RCC 7860 (cell line): ENCODE measurements around the gene POU2F3.

Experiments used
- DNase-seq: peaks from one replicate; pipeline ENCODE4 v3.0.0-alpha.2; 2015; ENCODE audit warnings: low spot score
- FAIRE-seq: peaks from 2 replicates; lab custom pipeline; 2012; peaks lifted over from hg19 to GRCh38; lab: Jason Lieb, UNC

Gene POU2F3

DNA sequence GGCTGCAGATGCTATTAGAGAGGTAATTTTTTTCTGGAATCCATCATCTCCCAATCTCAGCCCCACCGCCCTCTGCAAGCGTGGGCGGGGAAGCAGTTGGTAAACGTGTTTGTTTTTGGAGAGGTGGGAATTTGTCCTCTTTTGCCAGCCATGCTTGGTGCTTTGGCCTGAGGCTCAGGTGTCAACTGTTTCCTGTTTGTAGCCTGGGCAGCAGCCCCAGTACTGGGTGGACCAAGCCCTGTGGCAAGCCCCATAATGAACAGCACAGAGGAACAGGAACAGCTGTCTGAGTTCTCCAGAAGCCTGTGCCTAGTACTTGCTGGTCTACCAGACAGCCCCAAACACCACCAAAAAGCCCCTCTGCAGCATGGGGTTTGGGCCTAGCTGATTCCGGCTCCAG lies 39.6 kb downstream of the POU2F3 start:
- DNase-seq (no peak), FAIRE-seq (no peak)

DNA sequence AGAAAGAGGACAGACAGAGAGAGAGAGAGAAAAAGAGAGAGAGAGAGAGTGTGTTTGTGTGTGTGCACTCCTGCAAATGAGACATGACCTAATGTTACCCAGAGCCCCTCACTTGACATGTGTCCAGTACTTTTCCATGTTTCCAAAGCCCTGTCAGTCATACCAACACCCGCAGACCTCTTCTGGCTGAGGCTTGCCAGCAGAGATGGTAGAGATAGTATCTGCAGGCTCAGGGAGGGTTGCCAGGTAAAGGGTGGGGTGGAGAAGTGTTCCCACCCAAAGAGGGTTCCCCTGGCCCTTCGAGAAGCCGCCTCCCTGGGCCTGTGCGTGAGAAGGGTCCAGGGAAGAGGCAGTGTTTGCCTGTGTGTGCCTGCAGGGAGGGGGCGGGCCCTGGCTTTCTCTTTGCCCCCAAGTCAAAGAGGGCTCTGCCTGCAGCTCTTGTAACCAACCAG lies 40.7 kb downstream of the POU2F3 start:
- DNase-seq (no peak), FAIRE-seq (no peak)

DNA sequence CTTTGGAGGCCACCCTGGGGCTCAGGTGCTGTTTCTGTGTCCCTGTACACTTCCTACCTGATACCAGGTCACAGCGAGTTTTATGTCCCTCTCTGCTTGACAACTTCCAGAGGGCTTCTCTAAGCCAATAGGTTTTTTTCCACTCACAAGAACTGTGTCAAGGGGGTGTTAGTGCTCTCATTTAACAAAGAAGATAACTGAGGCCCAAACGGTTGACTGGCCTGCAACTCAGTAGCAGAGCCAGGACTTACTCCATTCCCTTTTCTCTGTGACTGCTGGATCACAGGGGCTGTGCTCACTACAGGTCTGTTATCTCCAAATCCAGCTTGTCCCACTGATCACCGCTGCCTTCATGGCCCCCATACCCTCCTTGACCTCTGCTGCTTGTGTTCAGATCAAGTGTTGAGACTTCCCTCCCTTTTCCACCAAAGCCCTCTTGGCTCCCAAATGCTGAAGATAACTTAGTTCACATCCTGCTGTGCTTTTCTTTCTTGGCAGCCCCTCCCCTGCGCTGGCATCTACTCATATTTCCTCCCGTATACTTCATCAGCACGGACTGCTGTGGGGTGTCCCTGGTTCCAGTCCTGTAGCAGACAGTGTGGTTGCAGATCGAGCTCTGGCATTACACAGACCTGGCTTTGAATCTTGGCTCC lies 41.3 kb downstream of the POU2F3 start:
- no peak for FAIRE-seq
- no peak for DNase-seq

DNA sequence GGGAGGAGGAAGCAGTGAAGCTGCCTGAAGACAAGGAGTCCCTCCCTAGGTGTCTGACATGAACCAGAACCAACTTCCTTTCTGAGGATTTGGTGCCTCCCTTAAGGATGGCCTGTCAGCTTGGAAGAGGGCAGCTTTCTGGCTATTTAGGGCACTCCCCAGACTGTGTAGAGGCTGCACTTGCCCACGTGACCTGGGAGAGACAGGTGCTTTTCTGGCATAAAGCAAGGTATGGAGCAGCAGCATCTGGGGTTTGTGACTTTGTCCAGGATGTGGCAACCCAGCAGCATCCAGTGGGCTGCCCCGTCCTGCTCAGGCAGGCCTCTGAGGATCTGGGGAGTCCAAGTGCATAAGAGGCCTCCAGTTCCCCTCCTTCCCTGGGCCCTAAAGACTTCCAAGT lies 43.2 kb downstream of the POU2F3 start:
- DNase-seq (no peak), FAIRE-seq (no peak)

DNA sequence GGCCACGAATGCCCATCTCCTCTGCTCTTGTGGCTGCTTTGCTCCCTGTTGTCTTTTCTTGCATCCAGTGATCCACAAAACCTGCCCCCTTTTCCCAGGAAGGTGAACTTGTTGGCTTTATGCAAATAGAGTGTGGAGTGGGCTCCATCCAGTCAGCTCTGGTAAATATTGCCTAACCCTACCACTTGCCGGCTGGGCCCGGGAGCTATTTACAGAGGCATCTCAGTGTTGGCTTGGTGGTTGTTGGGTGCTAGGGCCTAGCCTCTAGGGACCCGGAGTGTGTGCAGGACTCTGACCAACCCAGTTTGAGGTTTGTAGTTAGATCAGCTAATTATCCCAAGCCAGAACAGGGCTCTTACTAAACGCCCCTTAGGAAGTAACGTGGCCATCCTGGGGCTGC lies 44.3 kb downstream of the POU2F3 start:
- no peak for FAIRE-seq
- no peak for DNase-seq

DNA sequence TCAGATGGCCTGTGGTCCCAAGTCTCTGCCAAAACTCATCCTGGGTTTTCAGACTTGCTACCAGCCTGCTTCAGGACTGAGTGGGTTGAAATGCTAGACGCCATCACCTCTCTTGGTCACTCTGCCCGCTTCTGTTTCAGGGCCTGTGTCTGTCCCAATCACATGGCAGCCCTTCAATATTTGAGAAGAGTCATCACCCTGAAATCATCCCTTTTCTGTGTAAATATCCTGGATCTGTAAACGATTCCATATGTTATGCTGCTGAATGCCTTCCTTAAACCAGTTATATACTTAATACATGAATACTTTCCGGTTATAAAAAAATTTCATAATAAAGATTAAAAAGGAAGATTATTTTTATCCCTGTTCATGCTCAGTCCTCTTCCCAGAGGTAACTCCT lies 45.3 kb downstream of the POU2F3 start:
- no peak for DNase-seq
- no peak for FAIRE-seq

DNA sequence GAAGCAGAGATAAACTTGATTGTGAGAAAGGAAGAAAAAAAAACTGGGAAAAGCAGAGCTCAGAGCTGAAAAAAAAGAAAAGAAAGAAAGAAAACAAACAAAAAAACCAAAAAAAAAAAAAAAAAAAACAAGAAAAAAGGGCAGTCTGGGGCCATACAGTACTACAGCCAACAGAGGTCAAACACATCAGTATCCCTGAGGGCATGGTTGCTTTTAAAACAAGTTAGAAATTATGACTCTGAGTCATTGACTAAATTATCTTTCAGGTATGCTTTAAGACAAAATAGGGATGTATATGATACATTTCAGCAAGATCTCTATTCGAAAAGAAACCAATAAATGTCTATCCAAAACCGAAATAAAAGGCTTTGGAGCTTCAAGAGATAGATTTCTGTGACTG lies 48.1 kb downstream of the POU2F3 start:
- DNase-seq (no peak), FAIRE-seq (no peak)

DNA sequence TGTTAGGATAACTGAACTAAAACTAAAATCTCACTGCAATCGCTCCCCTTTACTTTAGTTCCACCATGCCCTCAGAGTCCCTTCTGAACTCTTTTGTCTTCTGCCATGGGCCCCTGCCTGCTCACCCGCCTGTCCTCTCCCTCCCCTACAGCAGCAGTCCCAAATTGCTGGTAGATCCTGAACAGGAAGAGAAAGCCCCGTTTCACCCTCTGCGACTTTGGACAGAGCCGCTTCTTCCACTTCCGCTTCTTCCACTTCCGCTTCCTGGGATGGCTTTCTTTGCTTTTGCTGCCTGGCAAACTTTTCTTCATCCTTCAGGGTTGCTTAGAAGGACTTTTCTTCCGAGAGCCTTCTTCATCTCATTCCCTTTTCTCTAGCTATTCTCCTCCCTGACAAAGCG lies 49.5 kb downstream of the POU2F3 start:
- no peak for FAIRE-seq
- no peak for DNase-seq

DNA sequence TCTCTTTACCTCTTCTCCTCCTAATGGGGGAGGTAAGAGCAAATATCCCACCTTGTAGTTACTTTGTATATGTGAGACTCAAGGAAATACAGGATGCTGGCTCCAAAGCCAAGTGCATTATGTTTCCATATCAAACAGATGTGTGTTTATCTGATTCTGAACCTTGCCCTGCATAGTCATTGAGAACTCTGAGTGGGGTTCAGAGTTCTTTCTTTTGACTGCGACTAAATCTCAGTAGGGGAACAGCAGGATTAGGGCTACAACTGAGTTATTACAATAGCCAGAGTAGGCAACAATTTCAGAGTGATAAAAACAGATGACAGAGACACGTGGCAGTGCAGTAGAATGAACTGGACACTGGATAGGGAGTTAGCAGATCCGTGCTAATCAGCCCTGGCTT lies 51.0 kb downstream of the POU2F3 start:
- DNase-seq (no peak), FAIRE-seq (no peak)

DNA sequence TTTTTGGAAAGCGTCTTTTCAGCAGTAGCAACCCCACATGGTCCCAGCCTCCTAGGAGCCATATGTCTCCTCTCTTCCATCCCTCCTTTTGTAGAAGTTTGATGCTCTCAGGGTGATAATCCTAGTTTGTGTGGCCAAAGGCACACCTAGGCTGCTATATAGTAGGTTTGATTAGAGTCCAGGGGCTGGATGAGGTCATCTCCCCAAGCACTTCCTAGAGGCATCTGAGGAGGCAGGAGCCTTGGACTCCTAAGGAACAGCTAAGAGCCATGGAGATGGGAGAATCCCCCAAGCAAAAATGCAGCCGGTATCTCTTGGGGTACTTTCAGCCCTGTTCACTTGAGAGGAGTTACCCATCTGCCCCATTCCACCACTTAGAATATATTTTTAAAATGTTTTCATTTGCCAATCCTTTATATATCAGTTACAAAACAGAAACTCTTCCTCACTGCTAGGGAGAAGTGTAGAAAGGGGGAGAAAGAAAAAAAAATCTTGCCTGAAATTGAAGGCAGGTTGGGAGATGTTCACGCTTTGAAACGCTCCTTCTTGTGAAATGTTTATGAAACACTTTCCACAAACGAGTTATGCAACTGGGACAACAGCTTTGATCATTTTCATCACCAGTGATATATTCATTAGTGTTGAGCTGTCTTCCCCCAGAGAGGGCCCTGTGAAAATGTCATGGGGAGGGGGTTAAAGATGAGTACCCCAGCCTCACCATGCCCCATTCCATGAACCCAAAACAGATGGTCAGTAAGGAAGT lies 53.3 kb downstream of the POU2F3 start:
- FAIRE-seq = no peak
- DNase-seq = no peak

DNA sequence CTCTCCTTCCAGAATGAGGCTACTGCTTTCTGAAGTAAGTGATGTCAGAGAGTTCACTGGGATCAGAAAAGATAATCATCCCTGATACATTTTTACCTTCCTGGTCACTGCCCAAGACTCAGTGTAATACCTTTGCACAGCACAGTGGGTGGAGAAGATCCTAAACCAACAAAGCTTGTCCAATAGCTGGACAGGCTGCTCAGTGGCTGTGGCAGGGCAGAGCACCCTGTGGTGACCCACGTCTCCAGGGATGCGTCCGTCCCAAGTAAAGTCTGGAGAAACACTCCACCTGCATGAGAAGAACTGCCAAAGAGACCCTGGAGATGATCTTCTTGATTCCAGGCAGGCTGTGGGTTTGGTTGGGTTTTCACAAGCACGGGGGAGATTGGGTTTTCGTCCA lies 54.2 kb downstream of the POU2F3 start:
- DNase-seq (no peak), FAIRE-seq (no peak)

DNA sequence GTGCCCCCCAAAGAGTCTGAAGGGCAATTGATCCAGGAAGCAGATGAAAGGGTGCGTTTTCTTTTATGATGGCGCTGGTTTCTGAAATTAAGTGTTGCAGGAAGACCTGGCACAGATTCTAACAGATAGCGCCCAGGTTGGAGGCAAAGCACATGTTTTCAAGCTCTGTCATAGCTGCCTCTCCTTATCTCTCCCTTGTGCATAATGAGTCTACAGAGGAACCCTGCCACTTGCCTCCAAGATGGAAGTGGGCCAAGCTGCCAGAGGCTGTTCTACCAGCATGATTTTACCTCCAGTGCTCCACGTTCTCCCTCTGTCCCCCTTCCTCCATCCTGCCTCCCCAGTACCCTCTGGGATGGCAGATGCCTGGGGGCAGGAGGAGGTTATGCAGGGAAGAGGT lies 55.2 kb downstream of the POU2F3 start:
- FAIRE-seq (no peak), DNase-seq (no peak)

DNA sequence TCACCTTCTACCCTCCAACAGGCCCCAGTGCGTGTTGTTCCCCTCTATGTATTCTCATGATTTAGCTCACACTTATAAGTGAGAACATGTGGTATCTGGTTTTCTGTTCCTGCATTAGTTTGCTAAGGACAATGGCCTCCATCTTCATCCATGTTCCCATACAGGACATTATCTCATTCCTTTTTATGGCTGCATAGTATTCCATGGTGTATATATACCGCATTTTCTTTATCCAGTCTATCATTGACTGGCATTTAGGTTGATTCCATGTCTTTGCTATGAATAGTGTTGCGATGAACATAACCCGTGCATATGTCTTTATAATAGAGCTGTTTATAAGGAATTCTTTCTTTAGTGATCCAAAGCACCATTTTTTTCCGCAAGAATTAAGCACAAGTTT lies 56.6 kb downstream of the POU2F3 start:
- DNase-seq = no peak
- no peak for FAIRE-seq

DNA sequence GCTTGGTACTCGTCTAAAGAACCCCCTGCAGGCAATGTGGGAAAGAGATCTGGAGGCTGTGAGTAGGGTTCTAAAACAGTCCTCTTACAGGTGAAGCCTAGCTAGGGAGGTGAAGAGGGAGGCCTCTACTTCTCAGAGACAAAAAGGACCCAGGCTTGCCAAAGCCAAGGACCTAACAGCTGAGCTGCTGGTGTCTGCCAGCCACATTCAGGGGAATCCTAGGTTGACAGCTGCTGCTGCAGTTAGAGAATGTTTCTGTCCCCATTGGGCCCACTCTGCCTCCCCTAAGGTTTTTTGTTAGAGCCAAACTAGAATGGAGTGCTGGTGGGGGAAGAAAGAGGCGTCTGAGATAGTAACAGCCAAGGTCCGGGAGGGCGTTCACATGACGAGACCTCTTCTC lies 58.5 kb downstream of the POU2F3 start:
- FAIRE-seq (no peak), DNase-seq (no peak)

DNA sequence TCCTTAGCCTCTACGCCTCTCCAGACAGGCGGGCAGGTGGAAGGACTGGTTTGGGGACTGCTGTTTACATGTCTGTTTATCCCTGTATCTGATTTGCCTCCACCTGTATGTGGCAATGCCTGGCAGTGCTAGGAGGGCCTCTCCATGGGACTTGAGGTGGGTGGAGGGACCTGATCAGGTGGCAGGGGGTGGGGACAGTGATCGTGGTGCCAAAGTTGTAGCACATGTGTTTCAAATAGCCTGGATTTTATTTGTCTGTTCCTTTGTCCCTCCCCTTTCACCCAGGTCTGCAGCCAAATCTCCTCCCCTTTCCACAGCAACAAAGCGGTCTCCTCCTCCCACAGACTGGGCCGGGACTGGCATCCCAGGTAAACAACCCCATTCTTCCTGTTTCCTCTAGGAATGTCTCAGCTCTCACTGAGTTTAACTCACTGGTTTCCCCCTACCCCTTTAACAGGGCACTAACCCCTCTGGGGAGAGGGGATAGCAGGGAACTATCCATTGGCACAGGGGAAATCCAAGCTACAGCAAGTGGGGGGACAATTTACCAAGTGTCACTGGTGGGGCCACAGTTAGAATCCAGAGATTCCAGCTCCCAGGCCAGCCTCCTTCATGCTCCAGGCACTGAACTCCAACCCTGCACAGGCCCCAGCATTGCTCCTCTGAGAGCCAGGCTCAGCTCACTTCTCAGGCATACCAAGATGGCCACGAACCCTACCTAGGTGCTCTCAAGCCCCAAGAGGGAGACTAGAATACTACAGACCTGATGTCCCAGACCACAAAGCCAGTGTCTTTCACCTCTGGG lies 62.3 kb downstream of the POU2F3 start:
- FAIRE-seq = no peak

DNA sequence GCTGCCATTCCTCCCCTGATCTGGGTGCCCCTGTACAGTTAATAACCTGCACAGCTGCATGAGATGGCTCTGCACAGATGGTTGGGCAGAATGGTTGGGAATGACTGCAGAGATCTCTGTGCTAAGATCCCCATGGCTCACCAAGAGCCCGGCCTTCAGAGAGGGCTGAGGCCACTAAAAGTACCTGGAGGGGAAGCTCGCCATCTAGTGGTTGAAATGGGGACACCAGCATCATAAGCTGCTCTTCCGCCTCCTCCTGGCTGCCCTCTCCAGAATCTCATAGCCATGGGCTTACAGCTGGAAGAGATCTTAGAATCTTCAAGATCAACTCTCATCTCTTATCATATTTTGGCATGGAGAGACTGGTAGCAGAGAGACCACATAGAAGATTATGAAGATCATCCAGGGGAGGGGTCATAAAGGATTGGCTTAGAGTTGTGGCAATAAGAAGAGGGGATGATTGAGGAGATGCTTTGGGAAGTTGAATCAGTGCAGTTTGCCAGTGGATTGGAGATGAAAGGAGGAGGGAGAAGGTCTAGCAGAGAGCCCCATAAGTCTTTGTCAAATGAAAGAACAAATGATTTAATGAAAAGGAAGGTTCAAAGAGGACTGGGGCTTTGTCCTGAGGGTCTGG lies 63.2 kb downstream of the POU2F3 start:
- peak; percentile 48 for DNase-seq
- FAIRE-seq = no peak

More for the DNA sequence above, 62.3 kb downstream of the POU2F3 start:
- no peak for DNase-seq

DNA sequence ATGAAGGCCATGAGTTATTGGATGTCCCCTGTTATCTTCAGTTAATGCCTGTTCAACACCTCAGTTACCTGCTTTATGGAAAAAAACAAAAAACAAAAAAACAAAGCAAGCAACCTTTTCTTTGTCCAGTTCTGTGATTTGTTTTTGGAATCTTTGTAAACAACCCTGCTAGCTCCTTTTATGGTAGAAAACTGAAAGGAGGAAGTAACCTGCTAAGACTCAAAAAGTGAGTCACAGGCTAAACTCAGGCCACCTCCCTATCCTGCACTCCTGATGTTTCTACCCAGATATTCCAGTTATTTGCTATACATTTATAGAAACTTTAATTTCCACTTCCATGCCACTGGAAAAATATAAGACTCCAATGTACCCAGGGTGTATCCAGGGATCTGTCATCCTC lies 64.6 kb downstream of the POU2F3 start:
- DNase-seq (peak; percentile 14), FAIRE-seq (no peak)

DNA sequence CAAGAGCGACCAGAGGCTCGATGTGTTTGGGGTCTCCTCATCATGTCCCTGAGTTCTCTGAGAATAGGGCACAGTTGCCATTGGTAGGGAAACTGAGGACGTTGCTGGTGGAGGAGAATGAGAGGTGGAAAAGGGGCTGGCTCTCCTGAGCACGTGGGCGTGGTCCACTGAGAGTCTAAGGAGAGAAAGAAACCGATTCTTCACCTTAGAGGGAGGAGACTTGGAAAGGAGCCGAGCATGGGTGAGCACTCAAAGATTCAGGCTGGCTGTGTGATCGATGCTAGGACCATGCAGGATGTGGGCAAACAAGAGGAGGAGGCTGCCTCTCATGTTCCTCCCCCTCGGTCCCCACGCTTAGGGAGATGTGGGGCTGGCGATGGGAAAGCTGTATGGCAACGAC lies 65.3 kb downstream of the POU2F3 start:
- FAIRE-seq (no peak), DNase-seq (no peak)

DNA sequence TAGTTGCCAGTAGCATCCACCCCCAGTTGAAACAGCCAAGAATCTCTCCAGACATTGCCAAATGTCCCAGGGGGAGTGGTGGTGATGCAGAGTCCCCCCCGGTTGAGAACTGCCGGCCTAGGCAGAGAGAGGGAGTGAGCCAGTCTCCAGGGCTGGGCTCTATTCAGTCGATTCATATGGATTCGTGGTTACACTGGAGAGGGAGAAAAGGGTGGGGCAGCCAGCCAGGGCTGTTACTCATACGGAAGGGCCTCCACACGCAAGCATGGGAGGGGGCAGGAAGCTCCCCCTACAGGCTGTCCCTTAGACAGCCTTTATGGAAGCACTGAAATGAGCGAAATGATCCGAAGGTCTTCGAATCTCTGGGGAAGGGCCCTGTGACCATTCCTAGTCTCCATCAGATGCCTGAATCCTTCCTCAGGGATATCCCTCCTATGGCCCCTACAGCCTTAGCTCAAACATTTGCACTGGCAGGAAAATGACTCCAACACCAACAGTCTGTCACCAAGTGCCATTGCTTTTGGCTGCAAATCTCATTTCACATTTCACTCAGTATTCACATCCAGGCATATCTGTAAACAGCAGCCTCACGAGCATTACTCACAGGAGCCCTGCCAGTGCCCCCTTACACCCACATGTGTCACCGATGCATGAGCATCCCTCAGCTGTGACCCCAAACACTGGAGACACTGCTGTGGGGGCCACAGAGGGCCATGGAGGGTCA lies 66.7 kb downstream of the POU2F3 start:
- no peak for FAIRE-seq
- peak; percentile 71 for DNase-seq

DNA sequence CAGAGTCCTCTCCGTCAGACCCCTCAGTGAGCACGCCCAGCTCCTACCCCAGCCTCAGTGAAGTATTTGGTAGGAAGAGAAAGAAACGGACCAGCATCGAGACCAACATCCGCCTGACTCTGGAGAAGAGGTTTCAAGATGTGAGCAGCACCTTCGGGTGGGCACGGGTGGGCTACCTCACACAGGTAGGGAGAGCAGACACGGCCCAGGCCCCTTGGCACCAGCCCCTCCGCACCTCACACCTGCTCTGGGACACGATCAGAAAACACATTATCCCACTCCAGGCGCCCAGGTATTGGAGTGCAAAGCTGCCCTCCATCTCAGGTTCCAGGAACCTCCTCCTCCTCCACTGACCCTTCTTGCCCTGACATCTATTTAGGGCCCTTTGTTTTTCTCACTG lies 67.5 kb downstream of the POU2F3 start:
- FAIRE-seq = no peak

DNA sequence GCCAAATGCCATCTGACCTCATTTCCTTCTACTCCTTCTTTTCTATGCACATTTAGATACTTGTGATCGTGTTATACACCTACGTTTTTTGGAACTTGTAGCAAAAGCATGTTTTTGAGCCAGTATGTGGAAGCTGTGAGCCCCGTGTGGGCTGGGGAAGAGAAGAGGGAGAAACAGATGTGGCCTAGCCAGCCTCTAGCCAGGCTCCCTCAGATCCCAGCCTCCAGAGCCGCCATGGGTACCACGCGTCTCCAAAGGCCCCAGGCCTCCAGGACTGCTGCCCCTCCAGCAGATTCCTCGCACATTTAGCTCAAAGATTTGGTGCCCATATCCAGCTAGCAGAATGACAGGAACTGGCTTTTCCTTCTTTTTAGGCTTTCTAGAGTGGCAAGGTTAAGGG lies 68.1 kb downstream of the POU2F3 start:
- FAIRE-seq = no peak
- DNase-seq = no peak

More for the DNA sequence above, 67.5 kb downstream of the POU2F3 start:
- no peak for DNase-seq
